ENCODE measurements around the gene SPTBN1. TPM values are rescaled to one million over a fixed set of nuclear protein-coding genes. Genes with fewer than 3 reads are reported as not detected.

Gene SPTBN1
- total and polyA plus RNA-seq, 9 of the 15 experiments (the other 6 are each of a cell fraction or from before 2014, with no cell fraction given), result 8.9 to 66.8 (median 31.4) TPM

- Histone ChIP-seq H3K9me1 (ENCODE audit: control insufficient read depth, insufficient read depth, low read length) (no peaks in the 10 kb centered on the region), H3K27me3 (ENCODE audit: control insufficient read depth in 2 of 2, insufficient read depth in 2 of 2, low read length in 2 of 2) (peaks cover 5 to 10% of the 10 kb centered on the region in 2 experiments; a peak in 2 of 5 replicates), H3K27ac (ENCODE audit: extremely low read depth, low read depth, low read length) (no peak overlapping the region), H3K4me2 (ENCODE audit: insufficient read depth, low read length) (no peak overlapping the region), H2AFZ (ENCODE audit: low read depth, low read length) (no peak overlapping the region), H3K9ac (ENCODE audit: insufficient read depth in 1 of 2, low read depth in 2 of 2, low read length in 2 of 2) (no peak overlapping the region), H3K79me2 (ENCODE audit: control insufficient read depth, insufficient read depth, low read length) (no peaks in the 10 kb centered on the region), H3K9me3 (replicated peaks; ENCODE audit: control insufficient read depth, insufficient read depth, low read depth, low read length) (no peaks in the 10 kb centered on the region), H3K36me3 (ENCODE audit: control insufficient read depth, insufficient read depth, low read length) (no peaks in the 10 kb centered on the region), H3K4me1 (replicated peaks in 1 of 2; ENCODE audit: control insufficient read depth in 2 of 2, insufficient read depth in 2 of 2, low read length in 2 of 2) (no peaks in the 10 kb centered on the region), H3K4me3 (no peak overlapping the region), H4K20me1 (replicated peaks; ENCODE audit: control insufficient read depth, insufficient read depth, low read length) (no peaks in the 10 kb centered on the region)
- ATAC-seq (no peak), DNase-seq (ENCODE audit: extremely low read depth in 1 of 4, low spot score in 3 of 4) (no peak), FAIRE-seq (no peak)
- intact Hi-C loops (cut with micrococcal nuclease) (no loop called here), in situ Hi-C loops (cut with MboI) (no loop called here)
- CTCF ChIA-PET (ENCODE audit: low intra/inter-chr PET ratio), result no interaction called here
- TF ChIP-seq ZNF740 (CRISPR knock-in tag; IDR thresholded peaks at IDR 0.05) (no peak), ZNF740 (tag; IDR thresholded peaks at IDR 0.05) (no peak), E4F1 (CRISPR knock-in tag; IDR thresholded peaks at IDR 0.05; ENCODE audit: borderline replicate concordance) (no peak), SMARCB1 (IDR thresholded peaks at IDR 0.05; ENCODE audit: insufficient read length, low read depth) (no peak), MAFF (IDR thresholded peaks at IDR 0.05; ENCODE audit: low read length) (no peak), HIVEP1 (CRISPR knock-in tag; IDR thresholded peaks at IDR 0.05) (no peak), POLR2AphosphoS2 (IDR thresholded peaks at IDR 0.05; ENCODE audit: low read length) (no peak), ZNF41 (CRISPR knock-in tag; conservative IDR thresholded peaks at IDR 0.05) (no peak), EP400 (IDR thresholded peaks at IDR 0.05) (no peak), GABPA (tag; conservative IDR thresholded peaks at IDR 0.05; ENCODE audit: low read depth) (no peak), CBFA2T2 (conservative IDR thresholded peaks at IDR 0.05) (no peak), ATF7 (IDR thresholded peaks at IDR 0.05) (no peak), ZNF174 (CRISPR knock-in tag; IDR thresholded peaks at IDR 0.05) (no peak)
- TF ChIP-seq, protein P1, sequence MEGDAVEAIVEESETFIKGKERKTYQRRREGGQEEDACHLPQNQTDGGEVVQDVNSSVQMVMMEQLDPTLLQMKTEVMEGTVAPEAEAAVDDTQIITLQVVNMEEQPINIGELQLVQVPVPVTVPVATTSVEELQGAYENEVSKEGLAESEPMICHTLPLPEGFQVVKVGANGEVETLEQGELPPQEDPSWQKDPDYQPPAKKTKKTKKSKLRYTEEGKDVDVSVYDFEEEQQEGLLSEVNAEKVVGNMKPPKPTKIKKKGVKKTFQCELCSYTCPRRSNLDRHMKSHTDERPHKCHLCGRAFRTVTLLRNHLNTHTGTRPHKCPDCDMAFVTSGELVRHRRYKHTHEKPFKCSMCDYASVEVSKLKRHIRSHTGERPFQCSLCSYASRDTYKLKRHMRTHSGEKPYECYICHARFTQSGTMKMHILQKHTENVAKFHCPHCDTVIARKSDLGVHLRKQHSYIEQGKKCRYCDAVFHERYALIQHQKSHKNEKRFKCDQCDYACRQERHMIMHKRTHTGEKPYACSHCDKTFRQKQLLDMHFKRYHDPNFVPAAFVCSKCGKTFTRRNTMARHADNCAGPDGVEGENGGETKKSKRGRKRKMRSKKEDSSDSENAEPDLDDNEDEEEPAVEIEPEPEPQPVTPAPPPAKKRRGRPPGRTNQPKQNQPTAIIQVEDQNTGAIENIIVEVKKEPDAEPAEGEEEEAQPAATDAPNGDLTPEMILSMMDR (IDR thresholded peaks at IDR 0.05 in 2 of 3, conservative IDR thresholded peaks at IDR 0.05 in 1 of 3; ENCODE audit: insufficient read depth in 2 of 3, low read depth in 1 of 3, low read length in 3 of 3), result no peak
- TF ChIP-seq, protein P2, sequence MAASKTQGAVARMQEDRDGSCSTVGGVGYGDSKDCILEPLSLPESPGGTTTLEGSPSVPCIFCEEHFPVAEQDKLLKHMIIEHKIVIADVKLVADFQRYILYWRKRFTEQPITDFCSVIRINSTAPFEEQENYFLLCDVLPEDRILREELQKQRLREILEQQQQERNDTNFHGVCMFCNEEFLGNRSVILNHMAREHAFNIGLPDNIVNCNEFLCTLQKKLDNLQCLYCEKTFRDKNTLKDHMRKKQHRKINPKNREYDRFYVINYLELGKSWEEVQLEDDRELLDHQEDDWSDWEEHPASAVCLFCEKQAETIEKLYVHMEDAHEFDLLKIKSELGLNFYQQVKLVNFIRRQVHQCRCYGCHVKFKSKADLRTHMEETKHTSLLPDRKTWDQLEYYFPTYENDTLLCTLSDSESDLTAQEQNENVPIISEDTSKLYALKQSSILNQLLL (CRISPR knock-in tag; IDR thresholded peaks at IDR 0.05; ENCODE audit: borderline replicate concordance), result no peak
- no TSS peak for BruUV-seq (replicated peaks)
- POLR2A ChIA-PET, result no interaction called here
These were observed 57.2 kb downstream of the SPTBN1 start for GRCh38 chr2:54513363-54513715.

Measured in K562 (cell line).